GM12865 (cell line): ENCODE measurements around the gene WDFY3.

Experiments
- DNase-seq: peaks from one replicate; pipeline ENCODE4 v3.0.0; 2010; ENCODE audit warnings: low read depth
- H3K4me3 ChIP-seq: 2 replicates; pipeline ENCODE4 v1.5.1; 2011; ENCODE audit warnings: mild to moderate bottlenecking, low read depth, low read length, control low read depth
- CTCF ChIP-seq: IDR thresholded peaks from 2 replicates; pipeline ENCODE4 v1.5.1; 2011; ENCODE audit warnings: low read length, control low read depth, low read depth, inconsistent platforms; ENCODE audit not compliant: insufficient read depth; ENCODE audit errors: missing control alignments

The WDFY3 gene

GRCh38 chr4:84856468-84857049 is 109.9 kb downstream of the WDFY3 start:
- no peak for DNase-seq
- TF ChIP-seq CTCF: no peak
- no peak overlapping the region for H3K4me3 ChIP-seq

- no peak for TF ChIP-seq CTCF
- no peak overlapping the region for H3K4me3 ChIP-seq
- no peak for DNase-seq
Observed at GRCh38 chr4:84855774-84856173, 110.7 kb downstream of the WDFY3 start.

- no peak for TF ChIP-seq CTCF
- no peak overlapping the region for H3K4me3 ChIP-seq
- no peak for DNase-seq
Observed at GRCh38 chr4:84852081-84852480, 114.4 kb downstream of the WDFY3 start.

GRCh38 chr4:84849051-84849640 is 117.3 kb downstream of the WDFY3 start:
- no peak overlapping the region for H3K4me3 ChIP-seq
- TF ChIP-seq CTCF: no peak
- DNase-seq: no peak

- DNase-seq: no peak
- no peak overlapping the region for H3K4me3 ChIP-seq
- no peak for TF ChIP-seq CTCF
Observed at GRCh38 chr4:84848432-84848831, 118.1 kb downstream of the WDFY3 start.

GRCh38 chr4:84847978-84848377 is 118.5 kb downstream of the WDFY3 start:
- no peak for DNase-seq
- TF ChIP-seq CTCF: no peak
- H3K4me3 ChIP-seq: no peak overlapping the region

GRCh38 chr4:84846985-84847384 is 119.5 kb downstream of the WDFY3 start:
- no peak for DNase-seq
- TF ChIP-seq CTCF: no peak
- no peak overlapping the region for H3K4me3 ChIP-seq
